Hematopoietic multipotent progenitor cell treated with erythropoietin and hydrocortisone succinate and interleukin-3 and kit ligand, for 6 days (in vitro differentiated cells): ENCODE results near the gene TOPORS.
A peak's percentile ranks its signal among the peaks of the same experiment; 100 is the strongest.
"Not testable (repeated sequence)": the region's sequence is repeated elsewhere in the genome, so short reads cannot be mapped to it uniquely, and the experiment has no call there.

Experiments
- DNase-seq: peaks from one replicate; pipeline ENCODE4 v3.0.0-alpha.2; 2015

Gene TOPORS

GRCh38 chr9:32558408-32558934 lies 6.1 kb upstream of the TOPORS start:
- no peak for DNase-seq

DNA sequence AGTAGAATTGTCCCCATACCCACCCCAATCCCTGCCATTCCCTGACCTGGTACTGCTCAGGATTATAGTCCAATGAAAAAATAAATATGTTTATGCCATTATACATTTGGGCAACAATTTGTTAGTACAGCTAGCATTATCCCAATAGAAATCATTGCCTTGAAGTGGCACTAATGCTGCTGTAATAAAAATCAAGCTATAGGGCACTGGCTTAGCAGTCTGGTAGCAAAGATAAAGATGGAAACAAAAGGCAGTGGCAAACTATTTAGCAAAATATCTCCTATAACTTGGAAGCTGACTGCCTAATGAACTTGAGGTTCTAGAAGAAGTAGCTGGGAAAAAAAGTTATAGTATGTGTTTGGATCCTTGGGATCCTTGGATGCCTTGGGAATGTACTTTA lies 2.2 kb upstream of the TOPORS start:
- DNase-seq = peak; percentile 62

- peak; percentile 99 for DNase-seq
Observed at GRCh38 chr9:32554107-32554506, 1.7 kb upstream of the TOPORS start.

- peak; percentile 66 for DNase-seq
Observed at GRCh38 chr9:32551276-32552051, 922 bp downstream of the TOPORS start.

GRCh38 chr9:32550562-32551275 lies 1.7 kb downstream of the TOPORS start:
- DNase-seq = peak; percentile 93

DNA sequence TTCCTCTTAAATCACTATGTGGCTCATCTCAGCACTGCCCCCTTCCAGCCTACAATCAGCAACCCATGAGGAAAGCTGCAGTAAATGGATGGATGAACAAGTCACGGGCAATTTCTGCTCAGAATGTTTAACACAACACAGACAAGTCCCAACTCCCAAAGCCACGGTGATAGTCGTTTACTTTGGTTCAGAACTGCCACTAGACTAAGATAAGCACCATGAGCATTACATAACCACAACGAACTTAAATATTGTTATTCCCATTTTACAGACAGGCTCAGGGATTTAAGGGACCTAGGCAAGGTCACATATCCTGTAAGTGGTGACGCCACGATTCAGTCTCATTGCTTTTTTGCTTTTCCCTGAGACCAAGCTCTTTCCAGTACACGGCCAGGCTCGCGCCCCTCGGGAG lies 2.2 kb downstream of the TOPORS start:
- peak; percentile 37 for DNase-seq

- DNase-seq = not testable (repeated sequence)
Observed at GRCh38 chr9:32548213-32548612, 4.2 kb downstream of the TOPORS start.

GRCh38 chr9:32545884-32546283 lies 6.5 kb downstream of the TOPORS start:
- DNase-seq = no peak

DNA sequence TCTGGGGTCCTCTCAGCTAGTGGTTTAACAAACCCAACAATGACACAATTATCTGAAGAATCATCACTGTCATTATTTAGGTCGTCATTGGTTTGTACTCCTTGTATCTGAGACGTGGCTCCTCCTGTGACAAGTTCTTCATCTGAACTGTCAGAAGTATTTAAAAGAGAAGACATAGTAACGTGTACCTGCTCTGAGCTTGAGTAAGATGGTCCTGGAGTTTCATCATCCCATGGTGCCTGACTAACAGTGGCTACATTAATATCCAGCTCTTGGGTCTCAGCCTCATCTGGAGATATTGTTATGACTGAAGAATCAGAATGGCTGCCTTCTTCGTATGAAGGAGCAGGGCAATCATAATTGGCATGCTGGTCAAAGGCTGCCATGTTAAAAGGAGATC lies 9.3 kb downstream of the TOPORS start:
- DNase-seq = no peak

DNA sequence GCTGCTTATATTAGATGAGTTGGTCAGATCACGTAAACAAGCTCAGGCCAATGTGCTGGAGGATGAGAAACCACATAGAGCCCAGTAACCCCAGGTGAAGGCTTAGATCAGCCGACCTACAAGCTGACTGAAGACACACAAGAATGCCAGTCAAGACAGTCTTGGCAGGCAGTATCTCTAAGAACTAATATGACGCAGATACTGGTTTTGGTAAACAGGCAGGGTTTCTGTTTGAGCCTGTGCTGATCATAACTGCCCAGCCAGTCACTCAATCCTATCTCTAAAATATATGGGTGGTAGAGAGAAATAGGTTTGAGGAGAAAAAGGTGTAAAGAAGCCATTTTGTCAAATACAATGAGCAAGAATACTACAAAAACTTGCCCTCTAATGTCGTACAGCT lies 18.6 kb downstream of the TOPORS start:
- DNase-seq = no peak

DNA sequence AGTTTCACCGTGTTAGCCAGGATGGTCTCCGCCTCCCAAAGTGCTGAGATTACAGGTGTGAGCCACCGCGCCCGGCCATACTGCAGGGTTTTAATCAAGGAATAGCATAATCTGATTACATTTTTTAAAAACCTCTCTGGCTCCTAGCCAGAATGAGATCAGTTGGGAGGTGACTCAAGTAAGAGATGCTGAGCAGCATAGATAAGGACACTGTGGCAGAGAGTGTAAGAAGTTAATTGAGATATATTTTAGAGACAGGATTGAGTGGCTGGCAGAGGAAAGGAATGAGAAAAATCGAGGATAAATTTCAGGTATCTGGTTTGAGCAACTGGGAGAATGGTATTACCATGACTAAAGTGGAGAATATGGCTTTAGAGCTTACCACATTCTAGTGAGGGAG lies 19.1 kb downstream of the TOPORS start:
- DNase-seq = peak; percentile 90

- no peak for DNase-seq
Observed at GRCh38 chr9:32526707-32527048, 25.7 kb downstream of the TOPORS start.

DNA sequence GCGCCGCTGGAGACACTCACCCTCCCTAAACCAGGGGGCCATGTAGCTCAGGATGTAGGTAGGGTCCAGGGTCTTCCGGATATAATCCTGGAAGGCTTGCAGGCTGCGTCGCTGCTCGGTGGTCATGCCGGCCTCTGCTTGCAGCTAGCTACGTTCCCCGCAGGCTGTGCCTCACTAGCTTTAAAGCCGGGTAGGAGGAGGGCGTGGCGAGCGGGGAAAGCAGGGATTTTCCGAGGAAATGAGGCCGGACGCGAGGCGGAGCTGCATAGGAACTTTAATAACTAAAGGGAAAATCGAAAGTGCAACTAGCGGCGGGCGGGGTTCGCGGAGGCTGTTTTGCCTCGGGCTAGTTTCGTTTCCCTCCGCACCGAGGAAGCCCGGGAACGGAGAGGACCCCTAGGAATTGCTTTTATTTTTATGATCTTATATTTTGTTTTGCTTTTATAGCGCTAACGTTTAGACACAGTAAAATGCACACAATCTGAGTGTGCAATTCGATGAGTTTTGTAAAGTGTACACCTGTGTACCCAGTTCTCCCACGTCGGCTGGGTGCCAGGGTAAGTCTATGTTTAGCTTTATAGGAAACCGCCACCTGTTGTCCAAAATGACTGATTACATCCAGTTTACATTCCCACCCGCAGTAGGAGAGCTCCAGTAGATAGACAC lies 26.2 kb downstream of the TOPORS start, which contains the start of gene RIGI:
Gene RIGI, minus strand, starts transcription at position 156 of the 666 bp plus-strand sequence. Its CDS starts 30 bp downstream, at position 126.
- DNase-seq = peak; percentile 90

GRCh38 chr9:32525709-32526030 lies 26.7 kb downstream of the TOPORS start:
- no peak for DNase-seq

DNA sequence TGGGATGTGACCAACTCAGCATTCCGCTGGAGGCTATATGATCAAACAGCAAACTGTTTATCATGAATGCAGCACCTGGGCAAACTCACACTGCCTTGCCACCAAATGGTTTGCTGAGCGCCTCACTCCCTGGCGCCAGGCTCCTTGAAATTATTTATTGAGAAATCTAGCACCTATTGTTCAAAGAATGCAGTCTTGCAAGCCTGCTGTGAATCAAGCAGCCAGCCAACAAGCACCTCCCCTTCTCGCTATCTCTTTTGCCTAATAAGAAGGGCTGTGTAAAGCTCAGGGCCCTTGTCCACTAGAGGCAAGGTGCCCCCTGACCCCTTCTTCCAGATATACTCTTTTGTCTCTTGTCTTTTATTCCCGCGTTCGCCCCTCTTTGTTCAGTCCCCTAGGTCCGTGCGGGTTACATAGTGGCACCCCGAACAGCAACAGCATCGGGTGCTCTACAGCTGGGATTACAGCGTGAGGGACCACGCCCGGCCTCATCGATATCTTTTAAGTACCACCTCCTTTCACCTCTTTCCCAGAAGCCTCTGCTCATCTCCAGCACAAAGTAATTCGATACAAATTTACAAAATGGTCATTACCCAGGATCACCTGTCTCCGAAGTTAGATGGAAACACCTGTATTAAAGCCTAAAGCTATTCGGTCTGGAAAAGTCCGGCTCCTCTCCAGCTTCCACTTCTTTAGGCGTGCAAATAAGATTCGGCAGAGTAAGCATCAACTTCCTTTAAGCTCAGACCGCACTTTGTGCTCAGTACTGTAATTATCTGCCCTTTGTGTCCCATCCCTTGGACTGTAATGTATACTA lies 27.3 kb downstream of the TOPORS start:
- peak; percentile 44 for DNase-seq

DNA sequence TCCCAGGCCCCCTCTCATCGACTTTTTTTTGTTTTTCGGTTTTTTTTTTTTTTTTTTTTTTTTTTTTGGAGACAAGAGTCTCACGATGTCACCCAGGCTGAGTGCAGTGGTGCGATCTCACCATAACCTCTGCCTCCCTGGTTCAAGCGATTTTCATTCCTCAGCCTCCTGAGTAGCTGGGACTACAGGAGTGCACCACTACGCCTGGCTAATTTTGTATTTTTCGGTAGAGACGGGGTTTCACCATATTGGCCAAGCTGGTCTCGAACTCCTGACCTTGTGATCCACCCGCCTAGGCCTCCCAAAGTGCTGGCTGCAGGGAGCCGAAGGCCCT lies 27.9 kb downstream of the TOPORS start:
- DNase-seq = not testable (repeated sequence)

GRCh38 chr9:32523910-32524309 lies 28.5 kb downstream of the TOPORS start:
- DNase-seq = no peak

GRCh38 chr9:32518276-32518675 lies 34.1 kb downstream of the TOPORS start:
- no peak for DNase-seq

DNA sequence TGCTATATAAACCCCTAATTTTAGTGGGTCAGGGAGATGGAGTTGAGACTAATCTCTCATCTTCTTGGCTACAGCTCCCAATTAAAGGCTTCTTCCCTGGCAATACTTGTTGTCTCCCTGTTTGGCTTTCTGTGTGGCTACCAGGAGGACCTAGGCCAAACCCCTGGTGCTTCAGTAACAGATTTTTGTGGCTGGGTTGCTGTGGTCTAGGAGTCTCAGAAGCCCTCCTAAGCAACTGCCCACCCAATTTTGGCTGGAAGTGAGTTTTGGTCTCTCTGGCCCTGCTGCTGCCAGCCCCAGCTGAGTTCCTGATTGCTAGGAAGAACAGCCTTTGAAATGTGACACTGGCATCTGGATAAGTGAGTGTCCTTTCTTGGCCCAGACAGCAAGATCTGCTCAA lies 36.1 kb downstream of the TOPORS start:
- no peak for DNase-seq

DNA sequence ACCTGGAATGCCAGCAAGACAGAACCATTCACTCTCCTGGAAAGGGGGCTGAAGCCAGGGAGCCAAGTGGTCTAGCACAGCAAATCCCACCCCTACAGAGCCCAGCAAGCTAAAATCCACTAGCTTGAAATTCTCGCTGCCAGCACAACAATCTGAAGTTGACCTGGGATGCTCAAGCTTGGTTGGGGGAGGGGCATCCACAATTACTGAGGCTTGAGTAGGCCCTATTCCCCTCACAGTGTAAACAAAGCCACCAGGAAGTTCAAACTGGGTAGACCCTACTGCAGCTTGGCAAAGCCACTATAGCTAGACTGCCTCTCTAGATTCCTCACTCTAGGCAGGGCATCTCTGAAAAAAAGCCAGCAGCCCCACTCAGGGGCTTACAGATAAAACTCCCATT lies 43.7 kb downstream of the TOPORS start:
- DNase-seq = no peak

GRCh38 chr9:32503008-32503407 lies 49.4 kb downstream of the TOPORS start:
- no peak for DNase-seq

DNA sequence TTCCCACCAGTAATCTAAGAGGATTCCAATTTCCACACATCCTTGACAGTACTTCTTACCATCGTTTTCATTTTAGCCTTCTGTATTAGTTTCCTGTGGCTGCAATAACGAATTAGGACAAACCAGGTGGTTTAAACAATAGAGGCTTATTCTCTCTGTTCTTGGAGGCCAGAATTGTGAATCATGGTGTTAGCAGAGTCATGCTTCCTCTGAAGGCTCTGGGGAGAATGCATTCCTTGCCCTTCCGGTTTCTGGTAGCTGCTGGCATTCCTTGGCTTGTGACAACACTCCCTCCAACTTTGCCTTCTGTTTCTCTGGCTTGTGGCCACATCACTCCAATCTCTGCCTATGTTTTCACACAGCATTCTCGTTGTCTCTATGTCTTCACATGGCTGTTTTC lies 49.9 kb downstream of the TOPORS start:
- no peak for DNase-seq

- no peak for DNase-seq
Observed at GRCh38 chr9:32501868-32502267, 50.5 kb downstream of the TOPORS start.
